Measurements from ENCODE around the gene TCEANC2.

- TF ChIP-seq RAD21 (IDR thresholded peaks at IDR 0.05; ENCODE audit: low read depth) (no peak), TCF12 (IDR thresholded peaks at IDR 0.05; ENCODE audit: low read depth) (no peak), CEBPB (IDR thresholded peaks at IDR 0.05) (no peak), TAF1 (IDR thresholded peaks at IDR 0.05; ENCODE audit: low read depth) (no peak), EP300 (IDR thresholded peaks at IDR 0.05; ENCODE audit: borderline replicate concordance) (no peak), MAX (IDR thresholded peaks at IDR 0.05) (no peak), ZBTB7A (IDR thresholded peaks at IDR 0.05; ENCODE audit: low read depth) (no peak), NFIC (IDR thresholded peaks at IDR 0.05) (no peak)
- TF ChIP-seq, protein P1, sequence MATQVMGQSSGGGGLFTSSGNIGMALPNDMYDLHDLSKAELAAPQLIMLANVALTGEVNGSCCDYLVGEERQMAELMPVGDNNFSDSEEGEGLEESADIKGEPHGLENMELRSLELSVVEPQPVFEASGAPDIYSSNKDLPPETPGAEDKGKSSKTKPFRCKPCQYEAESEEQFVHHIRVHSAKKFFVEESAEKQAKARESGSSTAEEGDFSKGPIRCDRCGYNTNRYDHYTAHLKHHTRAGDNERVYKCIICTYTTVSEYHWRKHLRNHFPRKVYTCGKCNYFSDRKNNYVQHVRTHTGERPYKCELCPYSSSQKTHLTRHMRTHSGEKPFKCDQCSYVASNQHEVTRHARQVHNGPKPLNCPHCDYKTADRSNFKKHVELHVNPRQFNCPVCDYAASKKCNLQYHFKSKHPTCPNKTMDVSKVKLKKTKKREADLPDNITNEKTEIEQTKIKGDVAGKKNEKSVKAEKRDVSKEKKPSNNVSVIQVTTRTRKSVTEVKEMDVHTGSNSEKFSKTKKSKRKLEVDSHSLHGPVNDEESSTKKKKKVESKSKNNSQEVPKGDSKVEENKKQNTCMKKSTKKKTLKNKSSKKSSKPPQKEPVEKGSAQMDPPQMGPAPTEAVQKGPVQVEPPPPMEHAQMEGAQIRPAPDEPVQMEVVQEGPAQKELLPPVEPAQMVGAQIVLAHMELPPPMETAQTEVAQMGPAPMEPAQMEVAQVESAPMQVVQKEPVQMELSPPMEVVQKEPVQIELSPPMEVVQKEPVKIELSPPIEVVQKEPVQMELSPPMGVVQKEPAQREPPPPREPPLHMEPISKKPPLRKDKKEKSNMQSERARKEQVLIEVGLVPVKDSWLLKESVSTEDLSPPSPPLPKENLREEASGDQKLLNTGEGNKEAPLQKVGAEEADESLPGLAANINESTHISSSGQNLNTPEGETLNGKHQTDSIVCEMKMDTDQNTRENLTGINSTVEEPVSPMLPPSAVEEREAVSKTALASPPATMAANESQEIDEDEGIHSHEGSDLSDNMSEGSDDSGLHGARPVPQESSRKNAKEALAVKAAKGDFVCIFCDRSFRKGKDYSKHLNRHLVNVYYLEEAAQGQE (IDR thresholded peaks at IDR 0.05; ENCODE audit: low read depth) = no peak
- TF ChIP-seq, protein P2, sequence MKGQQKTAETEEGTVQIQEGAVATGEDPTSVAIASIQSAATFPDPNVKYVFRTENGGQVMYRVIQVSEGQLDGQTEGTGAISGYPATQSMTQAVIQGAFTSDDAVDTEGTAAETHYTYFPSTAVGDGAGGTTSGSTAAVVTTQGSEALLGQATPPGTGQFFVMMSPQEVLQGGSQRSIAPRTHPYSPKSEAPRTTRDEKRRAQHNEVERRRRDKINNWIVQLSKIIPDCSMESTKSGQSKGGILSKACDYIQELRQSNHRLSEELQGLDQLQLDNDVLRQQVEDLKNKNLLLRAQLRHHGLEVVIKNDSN (IDR thresholded peaks at IDR 0.05) = no peak
Measured at GRCh38 chr1:54069791-54070170, 16.4 kb downstream of the TCEANC2 start.

All from Ishikawa (cell line).